Measurements from ENCODE around the gene XIRP1.

XIRP1 gene

DNA sequence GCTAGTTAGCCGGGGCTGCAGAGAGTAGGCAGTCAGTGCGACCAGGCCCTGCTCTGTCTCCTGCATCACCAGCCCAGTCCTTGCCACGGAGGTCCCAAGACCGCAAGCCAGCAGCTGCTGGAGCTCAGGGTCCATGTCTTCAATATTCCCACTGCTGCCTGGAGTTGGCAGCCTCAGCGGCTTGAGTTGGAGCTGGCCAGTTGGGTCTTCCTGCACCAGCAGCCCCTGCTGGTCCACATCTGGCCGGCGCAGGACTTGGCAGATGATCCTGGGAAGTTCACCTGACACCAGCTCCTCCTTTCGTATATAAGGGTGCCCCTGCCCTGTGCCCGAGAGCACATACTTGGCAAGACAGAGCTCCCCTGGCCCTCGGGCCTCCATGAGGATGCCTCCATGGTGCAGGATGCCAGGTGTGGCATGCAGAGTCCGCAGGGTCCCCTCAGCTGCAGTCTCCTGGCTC, 5.7 kb downstream of the XIRP1 start:
- no peaks in the 10 kb centered on the region for H3K9me3 ChIP-seq (ENCODE audit: insufficient read depth, low read length)
- no peak overlapping the region for H3K4me3 ChIP-seq (ENCODE audit: low read length)
- no peak overlapping the region for H3K4me2 ChIP-seq (ENCODE audit: low read length)
- TF ChIP-seq, protein P1, sequence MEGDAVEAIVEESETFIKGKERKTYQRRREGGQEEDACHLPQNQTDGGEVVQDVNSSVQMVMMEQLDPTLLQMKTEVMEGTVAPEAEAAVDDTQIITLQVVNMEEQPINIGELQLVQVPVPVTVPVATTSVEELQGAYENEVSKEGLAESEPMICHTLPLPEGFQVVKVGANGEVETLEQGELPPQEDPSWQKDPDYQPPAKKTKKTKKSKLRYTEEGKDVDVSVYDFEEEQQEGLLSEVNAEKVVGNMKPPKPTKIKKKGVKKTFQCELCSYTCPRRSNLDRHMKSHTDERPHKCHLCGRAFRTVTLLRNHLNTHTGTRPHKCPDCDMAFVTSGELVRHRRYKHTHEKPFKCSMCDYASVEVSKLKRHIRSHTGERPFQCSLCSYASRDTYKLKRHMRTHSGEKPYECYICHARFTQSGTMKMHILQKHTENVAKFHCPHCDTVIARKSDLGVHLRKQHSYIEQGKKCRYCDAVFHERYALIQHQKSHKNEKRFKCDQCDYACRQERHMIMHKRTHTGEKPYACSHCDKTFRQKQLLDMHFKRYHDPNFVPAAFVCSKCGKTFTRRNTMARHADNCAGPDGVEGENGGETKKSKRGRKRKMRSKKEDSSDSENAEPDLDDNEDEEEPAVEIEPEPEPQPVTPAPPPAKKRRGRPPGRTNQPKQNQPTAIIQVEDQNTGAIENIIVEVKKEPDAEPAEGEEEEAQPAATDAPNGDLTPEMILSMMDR (IDR thresholded peaks at IDR 0.05; ENCODE audit: low read depth, low read length) = no peak
- no peak for TF ChIP-seq EZH2phosphoT487 (IDR thresholded peaks at IDR 0.05; ENCODE audit: low read depth)
- peaks cover 7% of the 10 kb centered on the region for H3K27me3 ChIP-seq (ENCODE audit: low read depth, low read length)
- H3K27ac ChIP-seq (ENCODE audit: low read length) = no peak overlapping the region
- H3K79me2 ChIP-seq (ENCODE audit: low read length) = no peaks in the 10 kb centered on the region
- peaks cover 6% of the 10 kb centered on the region; the same call in 1 of the 2 replicates for H3K4me1 ChIP-seq (ENCODE audit: low read length)
- no peaks in the 10 kb centered on the region for H3K36me3 ChIP-seq (replicated peaks; ENCODE audit: low read depth, low read length)
- no peak overlapping the region for H2AFZ ChIP-seq (ENCODE audit: low read depth, low read length)
- no peak overlapping the region for H3K9ac ChIP-seq (ENCODE audit: low read length)
- no peaks in the 10 kb centered on the region for H4K20me1 ChIP-seq (ENCODE audit: insufficient read depth, low read length)

DNA sequence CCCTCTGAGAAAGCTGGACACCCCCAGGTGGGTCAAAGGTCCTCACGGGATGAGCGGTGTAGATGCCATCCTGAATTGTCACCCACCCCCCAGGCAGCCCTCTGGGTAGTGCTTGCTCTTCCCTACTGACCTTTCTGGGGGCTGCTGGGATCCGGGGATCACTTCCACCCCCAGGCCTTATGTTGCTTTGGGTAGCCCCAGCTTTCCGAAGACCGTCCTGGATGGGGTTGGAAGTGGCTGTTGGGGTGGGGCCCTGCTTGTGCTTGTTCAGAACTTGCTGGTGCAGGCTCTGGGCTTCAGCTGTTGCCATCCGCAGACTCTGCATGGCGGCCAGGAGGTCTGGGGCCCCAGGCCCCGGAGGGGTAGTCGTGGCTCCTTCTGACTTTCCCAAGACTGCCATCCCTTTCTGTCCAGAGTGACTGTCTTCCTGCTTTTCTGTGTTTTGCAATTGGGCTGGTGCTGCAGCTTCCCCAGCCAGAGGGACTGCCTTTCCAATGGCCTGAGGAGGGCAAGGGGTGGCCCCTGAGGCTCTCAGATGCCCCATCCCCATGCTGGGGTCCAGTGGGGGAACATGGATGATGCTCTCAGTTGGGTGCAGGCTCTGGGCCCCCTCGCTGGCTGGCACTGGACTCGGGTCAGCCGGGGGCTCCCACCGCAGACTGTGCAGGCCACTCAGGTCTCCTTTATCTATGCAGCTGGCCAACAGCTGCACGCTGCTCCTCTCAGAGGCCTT, 6.3 kb downstream of the XIRP1 start:
- no peak overlapping the region for H3K27ac ChIP-seq (ENCODE audit: low read length)
- no peak overlapping the region for H3K4me3 ChIP-seq (ENCODE audit: low read length)
- no peak overlapping the region for H3K4me2 ChIP-seq (ENCODE audit: low read length)
- no peak for TF ChIP-seq EZH2phosphoT487 (IDR thresholded peaks at IDR 0.05; ENCODE audit: low read depth)
- TF ChIP-seq, protein P1 (IDR thresholded peaks at IDR 0.05; ENCODE audit: low read depth, low read length) = no peak
- H2AFZ ChIP-seq (ENCODE audit: low read depth, low read length) = no peak overlapping the region
- H3K36me3 ChIP-seq (replicated peaks; ENCODE audit: low read depth, low read length) = no peaks in the 10 kb centered on the region
- peaks cover 6% of the 10 kb centered on the region; the same call in 1 of the 2 replicates for H3K4me1 ChIP-seq (ENCODE audit: low read length)
- H4K20me1 ChIP-seq (ENCODE audit: insufficient read depth, low read length) = no peaks in the 10 kb centered on the region
- H3K27me3 ChIP-seq (ENCODE audit: low read depth, low read length) = peaks cover 7% of the 10 kb centered on the region
- no peak overlapping the region for H3K9ac ChIP-seq (ENCODE audit: low read length)
- no peaks in the 10 kb centered on the region for H3K79me2 ChIP-seq (ENCODE audit: low read length)
- H3K9me3 ChIP-seq (ENCODE audit: insufficient read depth, low read length) = no peaks in the 10 kb centered on the region

DNA sequence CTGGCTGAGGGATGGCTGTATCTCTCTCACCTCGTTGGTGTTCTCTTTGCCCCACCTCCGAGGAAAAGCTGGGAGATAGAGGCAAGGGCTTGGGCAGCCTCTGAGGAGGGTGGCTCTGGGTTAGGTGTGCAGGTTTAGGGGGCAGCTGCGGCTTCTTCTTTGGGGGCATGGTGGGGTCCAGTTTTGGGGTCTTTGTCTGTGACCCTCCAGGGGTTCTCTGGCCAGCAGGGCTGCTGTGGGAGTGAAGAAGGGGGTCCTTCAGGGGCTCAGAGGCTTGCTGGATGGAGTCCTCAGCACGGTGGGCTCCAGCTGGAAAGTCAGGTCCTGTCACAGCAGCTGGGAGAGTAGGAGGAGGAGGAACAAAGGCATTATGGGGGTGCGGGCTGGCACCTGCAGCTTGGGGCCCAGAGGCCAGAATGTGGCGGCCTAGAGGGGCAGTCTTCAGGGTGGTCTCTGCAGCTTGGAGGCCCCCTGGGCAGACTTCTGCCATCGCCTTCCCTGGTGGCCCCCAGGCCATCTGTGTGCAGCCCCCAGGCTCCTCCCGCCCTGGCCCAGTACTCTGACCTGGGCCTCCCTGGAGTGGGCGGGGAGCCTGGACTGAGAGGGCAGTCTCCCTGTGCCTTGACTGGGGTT, 7.0 kb downstream of the XIRP1 start:
- no peak overlapping the region for H3K4me2 ChIP-seq (ENCODE audit: low read length)
- H2AFZ ChIP-seq (ENCODE audit: low read depth, low read length) = no peak overlapping the region
- no peaks in the 10 kb centered on the region for H3K36me3 ChIP-seq (replicated peaks; ENCODE audit: low read depth, low read length)
- H3K9me3 ChIP-seq (ENCODE audit: insufficient read depth, low read length) = no peaks in the 10 kb centered on the region
- H3K27ac ChIP-seq (ENCODE audit: low read length) = no peak overlapping the region
- no peaks in the 10 kb centered on the region for H4K20me1 ChIP-seq (ENCODE audit: insufficient read depth, low read length)
- no peak overlapping the region for H3K4me3 ChIP-seq (ENCODE audit: low read length)
- TF ChIP-seq EZH2phosphoT487 (IDR thresholded peaks at IDR 0.05; ENCODE audit: low read depth) = no peak
- TF ChIP-seq, protein P1 (IDR thresholded peaks at IDR 0.05; ENCODE audit: low read depth, low read length) = no peak
- no peaks in the 10 kb centered on the region for H3K79me2 ChIP-seq (ENCODE audit: low read length)
- peaks cover 6% of the 10 kb centered on the region; the same call in 1 of the 2 replicates for H3K4me1 ChIP-seq (ENCODE audit: low read length)
- peaks cover 9% of the 10 kb centered on the region for H3K27me3 ChIP-seq (ENCODE audit: low read depth, low read length)
- H3K9ac ChIP-seq (ENCODE audit: low read length) = no peak overlapping the region

DNA sequence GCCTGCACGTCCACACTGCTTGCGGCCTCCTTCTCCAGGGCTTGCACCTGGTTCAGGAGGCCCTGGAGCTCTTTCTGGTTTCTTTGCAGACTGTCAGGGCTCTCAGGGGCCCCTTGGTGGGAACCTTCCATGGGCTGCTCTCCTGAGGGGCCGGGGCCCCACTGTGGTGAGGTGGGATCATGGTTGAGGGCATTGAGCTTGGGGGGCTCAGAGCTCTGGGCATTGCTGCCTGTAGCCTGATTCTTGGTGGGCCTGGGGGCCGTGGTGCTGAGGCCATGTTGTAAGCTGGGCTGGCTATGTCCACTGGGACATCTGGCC, 7.5 kb downstream of the XIRP1 start:
- no peaks in the 10 kb centered on the region for H3K36me3 ChIP-seq (replicated peaks; ENCODE audit: low read depth, low read length)
- H3K4me3 ChIP-seq (ENCODE audit: low read length) = no peak overlapping the region
- no peak overlapping the region for H3K27ac ChIP-seq (ENCODE audit: low read length)
- H4K20me1 ChIP-seq (ENCODE audit: insufficient read depth, low read length) = no peaks in the 10 kb centered on the region
- no peak overlapping the region for H3K4me2 ChIP-seq (ENCODE audit: low read length)
- TF ChIP-seq, protein P1 (IDR thresholded peaks at IDR 0.05; ENCODE audit: low read depth, low read length) = no peak
- TF ChIP-seq EZH2phosphoT487 (IDR thresholded peaks at IDR 0.05; ENCODE audit: low read depth) = no peak
- peaks cover 14% of the 10 kb centered on the region for H3K27me3 ChIP-seq (ENCODE audit: low read depth, low read length)
- H2AFZ ChIP-seq (ENCODE audit: low read depth, low read length) = no peak overlapping the region
- H3K79me2 ChIP-seq (ENCODE audit: low read length) = no peaks in the 10 kb centered on the region
- H3K4me1 ChIP-seq (ENCODE audit: low read length) = peaks cover 8% of the 10 kb centered on the region; the same call in 1 of the 2 replicates
- H3K9ac ChIP-seq (ENCODE audit: low read length) = no peak overlapping the region
- H3K9me3 ChIP-seq (ENCODE audit: insufficient read depth, low read length) = no peaks in the 10 kb centered on the region

Measured in OCI-LY3 (cell line).